ENCODE measurements around the gene FSTL3. TPM values are rescaled to one million over a fixed set of nuclear protein-coding genes. Genes with fewer than 3 reads are reported as not detected.
A peak's percentile ranks its signal among the peaks of the same experiment; 100 is the strongest.
"Not testable (repeated sequence)": the region's sequence is repeated elsewhere in the genome, so short reads cannot be mapped to it uniquely, and the experiment has no call there.

FSTL3 gene
- total and polyA plus RNA-seq, 12 donors, result 87.4 to 464 (median 176) TPM

DNA sequence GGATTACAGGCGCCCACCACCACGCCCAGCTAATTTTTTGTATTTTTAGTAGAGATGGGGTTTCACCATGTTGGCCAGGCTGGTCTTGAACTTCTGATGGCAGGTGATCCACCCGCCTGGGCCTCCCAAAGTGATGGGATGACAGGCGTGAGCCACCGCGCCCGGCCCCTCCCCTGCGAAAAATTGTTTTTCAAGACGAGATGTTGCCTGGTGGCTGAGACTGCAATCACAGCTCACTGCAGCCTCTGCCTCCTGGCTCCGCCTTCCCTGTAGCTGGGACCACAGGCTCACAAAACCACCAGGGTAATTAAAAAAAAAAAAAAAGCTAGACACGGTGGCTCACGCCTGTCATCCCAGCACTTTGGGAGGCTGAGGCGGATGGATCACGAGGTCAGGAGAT lies 23.7 kb downstream of the FSTL3 start:
- DNase-seq; H3K4me1 ChIP-seq (replicated peaks in 1 of 2); H3K27ac ChIP-seq; H3K9me3 ChIP-seq (replicated peaks in 1 of 3); H3K36me3 ChIP-seq (replicated peaks in 1 of 2); H3K4me3 ChIP-seq; intact Hi-C loops (cut with DNase I): not testable (repeated sequence)
- peaks cover 10% of the 10 kb centered on the region for H3K27me3 ChIP-seq
- TF ChIP-seq, protein P1, sequence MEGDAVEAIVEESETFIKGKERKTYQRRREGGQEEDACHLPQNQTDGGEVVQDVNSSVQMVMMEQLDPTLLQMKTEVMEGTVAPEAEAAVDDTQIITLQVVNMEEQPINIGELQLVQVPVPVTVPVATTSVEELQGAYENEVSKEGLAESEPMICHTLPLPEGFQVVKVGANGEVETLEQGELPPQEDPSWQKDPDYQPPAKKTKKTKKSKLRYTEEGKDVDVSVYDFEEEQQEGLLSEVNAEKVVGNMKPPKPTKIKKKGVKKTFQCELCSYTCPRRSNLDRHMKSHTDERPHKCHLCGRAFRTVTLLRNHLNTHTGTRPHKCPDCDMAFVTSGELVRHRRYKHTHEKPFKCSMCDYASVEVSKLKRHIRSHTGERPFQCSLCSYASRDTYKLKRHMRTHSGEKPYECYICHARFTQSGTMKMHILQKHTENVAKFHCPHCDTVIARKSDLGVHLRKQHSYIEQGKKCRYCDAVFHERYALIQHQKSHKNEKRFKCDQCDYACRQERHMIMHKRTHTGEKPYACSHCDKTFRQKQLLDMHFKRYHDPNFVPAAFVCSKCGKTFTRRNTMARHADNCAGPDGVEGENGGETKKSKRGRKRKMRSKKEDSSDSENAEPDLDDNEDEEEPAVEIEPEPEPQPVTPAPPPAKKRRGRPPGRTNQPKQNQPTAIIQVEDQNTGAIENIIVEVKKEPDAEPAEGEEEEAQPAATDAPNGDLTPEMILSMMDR (IDR thresholded peaks at IDR 0.05), result peak in 1 of 6 experiments; percentile 2
- 66 to 83% (median 69%) methylated on average over 7 to 14 of the region's 14 CpGs for WGBS, 4 donors

DNA sequence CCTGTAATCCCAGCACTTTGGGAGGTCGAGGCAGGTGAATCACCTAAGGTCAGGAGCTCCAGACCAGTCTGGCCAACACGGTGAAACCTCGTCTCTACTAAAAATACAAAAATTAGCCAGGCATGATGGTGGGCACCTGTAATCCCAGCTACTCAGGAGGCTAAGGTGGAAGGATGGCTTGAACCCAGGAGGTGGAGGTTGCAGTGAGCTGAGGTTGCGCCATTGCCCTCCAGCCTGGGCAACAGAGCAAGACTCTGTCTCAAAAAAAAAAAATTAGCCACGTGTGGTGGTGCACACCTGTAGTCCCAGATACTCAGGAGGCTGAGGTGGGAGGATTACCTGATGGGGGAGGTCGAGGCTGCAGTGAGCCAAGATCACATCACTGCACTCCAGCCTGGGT lies 26.7 kb downstream of the FSTL3 start:
- DNase-seq; H3K27ac ChIP-seq; H3K36me3 ChIP-seq (replicated peaks in 1 of 2); intact Hi-C loops (cut with DNase I); H3K27me3 ChIP-seq; H3K9me3 ChIP-seq (replicated peaks in 1 of 3); H3K4me1 ChIP-seq (replicated peaks in 1 of 2): not testable (repeated sequence)
- peak overlapping the region in 1 of 4 donors; percentile 50 for H3K4me3 ChIP-seq
- 59 to 79% (median 67%) methylated on average over 5 to 6 of the region's 6 CpGs for WGBS, 4 donors

DNA sequence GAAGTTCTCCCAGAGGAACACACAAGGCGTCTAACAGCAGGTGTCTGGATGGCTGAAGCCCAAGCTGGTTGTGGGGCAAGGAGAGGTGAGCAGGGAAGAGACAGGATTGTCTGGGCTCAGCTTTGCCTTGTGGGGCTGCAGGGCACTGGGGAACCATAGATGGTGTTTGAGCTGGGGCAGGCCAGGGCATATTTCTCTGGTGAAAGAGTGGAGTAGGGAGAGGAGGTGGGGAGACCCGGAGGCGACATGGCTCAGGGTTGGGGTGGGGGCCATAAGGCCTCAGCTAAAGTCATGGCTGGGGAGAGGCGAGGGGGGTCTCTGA lies 27.1 kb downstream of the FSTL3 start:
- H3K36me3 ChIP-seq (replicated peaks in 1 of 2), result no peaks in the 10 kb centered on the region
- H3K27ac ChIP-seq, result peak overlapping the region in 2 of 5 donors; percentile 37 to 75
- TF ChIP-seq POLR2A (IDR thresholded peaks at IDR 0.05), result no peak
- H3K9me3 ChIP-seq (replicated peaks in 1 of 3), result no peaks in the 10 kb centered on the region
- WGBS, 4 donors, result 25 to 29% (median 29%) methylated on average over 3 to 4 of the region's 4 CpGs
- H3K4me3 ChIP-seq, result peak overlapping the region in 2 of 4 donors; percentile 2 to 50
- no peak for DNase-seq
- H3K27me3 ChIP-seq, result no peaks in the 10 kb centered on the region
- H3K4me1 ChIP-seq (replicated peaks in 1 of 2), result peaks cover 3 to 7% of the 10 kb centered on the region in 2 donors
- intact Hi-C loops (cut with DNase I), result no loop called here

DNA sequence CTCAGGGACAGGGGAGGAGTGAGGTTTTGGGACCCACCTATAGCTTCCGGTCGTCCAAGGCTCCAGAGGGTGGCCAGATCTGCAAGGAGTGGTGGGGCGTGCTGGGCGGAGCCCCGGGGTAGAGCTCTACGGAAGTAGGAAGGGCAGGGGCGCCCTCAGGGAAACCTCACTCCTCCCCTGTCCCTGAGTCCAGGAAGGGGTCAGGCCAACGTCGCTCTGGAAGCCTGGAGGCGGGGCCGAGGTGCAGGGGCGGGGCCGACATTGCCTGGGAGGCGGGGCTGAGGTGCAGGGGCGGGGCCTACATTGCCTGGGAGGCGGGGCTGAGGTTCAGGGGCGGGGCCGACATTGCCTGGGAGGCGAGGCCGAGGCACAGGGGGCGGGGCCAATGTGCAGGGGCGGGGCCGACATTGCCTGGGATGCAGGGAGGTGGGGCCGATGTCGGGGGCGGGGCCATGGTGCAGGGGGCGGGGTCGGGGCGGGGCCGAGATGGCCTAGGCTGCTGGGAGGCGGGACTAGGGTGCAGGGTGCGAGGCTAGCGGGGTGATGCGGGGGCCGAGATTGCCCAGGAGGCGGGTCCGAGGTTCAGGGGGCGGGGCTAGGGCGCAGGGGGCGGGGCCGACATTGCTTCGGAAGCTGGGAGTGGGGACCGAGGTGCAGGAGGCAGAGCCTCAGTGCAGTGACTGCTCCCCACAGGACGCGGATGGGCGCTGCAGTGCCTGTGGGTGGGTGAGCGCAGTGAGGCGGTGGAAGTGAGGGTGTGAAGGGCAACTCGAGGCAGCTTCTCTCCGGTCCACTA lies 27.7 kb downstream of the FSTL3 start:
- Histone ChIP-seq H3K27ac (peak overlapping the region in 2 of 5 donors; percentile 37 to 75), H3K9me3 (replicated peaks in 1 of 3) (no peaks in the 10 kb centered on the region), H3K4me1 (replicated peaks in 1 of 2) (peaks cover 4 to 7% of the 10 kb centered on the region in 2 donors), H3K27me3 (no peaks in the 10 kb centered on the region), H3K4me3 (peak overlapping the region in 2 of 4 donors; percentile 2 to 50), H3K36me3 (replicated peaks in 1 of 2) (no peaks in the 10 kb centered on the region)
- TF ChIP-seq, protein P1 (IDR thresholded peaks at IDR 0.05), result peak in 1 of 6 experiments; percentile 18
- TF ChIP-seq POLR2A (IDR thresholded peaks at IDR 0.05), result peak; percentile 19 to 71
- WGBS, 4 donors, result 3 to 11% (median 6%) methylated on average over 13 to 50 of the region's 50 CpGs
- intact Hi-C loops (cut with DNase I), result no loop called here
- peak; percentile 87 to 97 (median 91) for DNase-seq

DNA sequence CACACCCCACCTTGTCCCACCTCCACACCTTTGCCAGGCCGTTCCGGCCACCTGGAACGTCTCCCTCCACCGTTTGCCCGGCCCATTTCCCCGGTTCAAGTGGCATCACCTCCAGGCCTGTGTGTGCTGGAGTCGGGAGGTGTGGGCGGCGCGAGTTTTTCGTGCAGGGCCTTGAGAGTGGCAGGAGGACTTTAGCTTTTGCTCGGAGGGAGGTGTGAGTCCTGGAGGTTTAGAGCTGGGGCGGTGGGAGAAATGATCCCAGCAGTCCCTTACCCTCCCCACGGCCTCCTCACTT lies 28.2 kb downstream of the FSTL3 start:
- DNase-seq, result no peak
- Histone ChIP-seq H3K36me3 (replicated peaks in 1 of 2) (no peaks in the 10 kb centered on the region), H3K9me3 (replicated peaks in 1 of 3) (no peaks in the 10 kb centered on the region), H3K4me1 (replicated peaks in 1 of 2) (peaks cover 4 to 7% of the 10 kb centered on the region in 2 donors), H3K27ac (peak overlapping the region in 1 of 5 donors; percentile 40), H3K27me3 (no peaks in the 10 kb centered on the region), H3K4me3 (peak overlapping the region in 1 of 4 donors; percentile 50)
- 19 to 33% (median 21%) methylated on average over 2 to 14 of the region's 14 CpGs for WGBS, 4 donors
- no peak for TF ChIP-seq POLR2A (IDR thresholded peaks at IDR 0.05)
- TF ChIP-seq, protein P1 (IDR thresholded peaks at IDR 0.05), result no peak
- intact Hi-C loops (cut with DNase I), result no loop called here
